Hematopoietic multipotent progenitor cell treated with erythropoietin and hydrocortisone succinate and interleukin-3 and kit ligand, for 6 days (in vitro differentiated cells): Measurements from ENCODE around the gene FAM83F.
A peak's percentile ranks its signal among the peaks of the same experiment; 100 is the strongest.

Source experiments
- DNase-seq: peaks from one replicate; pipeline ENCODE4 v3.0.0-alpha.2; 2015

FAM83F gene

DNA sequence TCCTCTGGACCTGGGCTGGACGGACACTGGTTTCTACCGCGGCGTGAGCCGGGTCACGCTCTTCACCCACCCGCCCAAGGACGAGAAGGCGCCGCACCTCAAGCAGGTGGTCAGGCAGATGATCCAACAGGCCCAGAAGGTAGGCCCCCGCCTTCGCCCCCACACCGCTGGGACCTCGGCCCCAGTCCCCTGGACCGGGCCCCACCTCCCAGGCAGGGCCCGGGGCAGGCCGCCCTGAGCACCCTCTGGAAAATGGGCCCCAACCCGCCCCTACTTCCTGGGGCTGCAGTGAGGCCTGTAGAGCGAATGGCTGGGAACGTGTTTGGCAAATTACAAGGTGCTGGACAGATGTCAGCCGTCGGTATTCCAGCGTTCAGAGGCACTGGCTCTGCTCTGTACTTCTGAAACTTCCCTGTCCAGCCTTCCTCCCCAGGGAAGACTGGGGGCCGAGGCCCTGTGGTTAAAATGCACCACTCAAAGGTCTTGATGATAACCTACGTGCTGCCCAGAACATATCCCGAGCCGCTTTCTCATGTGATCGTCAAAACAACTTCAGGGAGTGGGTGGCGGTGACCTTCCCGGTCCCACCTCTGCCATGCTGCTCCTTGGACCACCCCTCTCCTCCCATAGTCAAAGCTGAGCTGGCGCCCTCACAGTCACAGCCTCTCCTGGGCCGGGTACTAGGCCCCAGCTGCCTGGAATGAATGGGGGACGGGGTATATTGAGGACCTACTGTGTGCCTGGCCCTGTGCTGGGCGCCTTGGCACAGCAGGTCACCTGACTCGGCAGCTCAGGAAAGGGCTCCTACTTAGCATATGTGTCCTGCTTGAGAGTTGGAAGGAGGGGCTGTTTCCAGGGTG is 869 bp downstream of the FAM83F start:
- DNase-seq, result peak; percentile 35

DNA sequence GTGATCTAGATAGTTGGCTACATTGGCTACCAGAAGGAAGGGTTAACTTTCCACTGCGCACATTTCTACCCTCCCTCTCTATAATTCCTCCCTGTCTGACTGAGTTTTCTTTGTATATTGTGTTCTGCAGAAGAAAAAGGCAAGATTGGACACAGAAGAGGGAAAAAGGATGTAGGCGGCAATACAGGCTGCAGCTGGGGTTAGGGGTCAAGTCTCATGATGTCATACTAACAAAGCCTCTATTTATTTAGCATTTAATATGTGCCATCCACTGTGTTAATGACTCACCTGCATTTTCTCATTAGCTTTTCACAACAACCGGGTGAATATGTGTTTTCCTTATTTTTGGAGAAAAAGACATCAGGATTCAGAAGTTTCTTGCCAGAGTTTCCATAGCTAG is 2.0 kb downstream of the FAM83F start:
- no peak for DNase-seq

DNA sequence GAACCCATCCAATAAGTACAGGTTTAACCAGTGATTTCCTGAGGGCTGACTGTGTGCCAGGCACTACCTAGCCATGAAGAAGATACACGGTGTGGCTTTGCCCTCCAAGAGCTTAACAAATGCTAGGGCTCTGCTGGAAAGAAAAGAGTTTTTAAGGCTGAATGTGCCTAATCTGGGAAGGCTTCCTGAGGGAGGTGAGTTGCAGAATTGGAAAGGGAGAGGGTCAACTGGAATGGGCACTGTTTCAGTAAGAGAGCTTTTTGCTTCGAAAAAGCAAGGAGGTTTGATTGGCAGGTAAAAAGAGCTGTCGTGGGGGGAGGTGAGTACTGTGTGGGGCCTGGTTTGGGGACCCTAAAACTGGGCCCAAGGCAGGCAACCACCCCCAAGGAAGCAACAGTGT is 2.7 kb downstream of the FAM83F start:
- no peak for DNase-seq

DNA sequence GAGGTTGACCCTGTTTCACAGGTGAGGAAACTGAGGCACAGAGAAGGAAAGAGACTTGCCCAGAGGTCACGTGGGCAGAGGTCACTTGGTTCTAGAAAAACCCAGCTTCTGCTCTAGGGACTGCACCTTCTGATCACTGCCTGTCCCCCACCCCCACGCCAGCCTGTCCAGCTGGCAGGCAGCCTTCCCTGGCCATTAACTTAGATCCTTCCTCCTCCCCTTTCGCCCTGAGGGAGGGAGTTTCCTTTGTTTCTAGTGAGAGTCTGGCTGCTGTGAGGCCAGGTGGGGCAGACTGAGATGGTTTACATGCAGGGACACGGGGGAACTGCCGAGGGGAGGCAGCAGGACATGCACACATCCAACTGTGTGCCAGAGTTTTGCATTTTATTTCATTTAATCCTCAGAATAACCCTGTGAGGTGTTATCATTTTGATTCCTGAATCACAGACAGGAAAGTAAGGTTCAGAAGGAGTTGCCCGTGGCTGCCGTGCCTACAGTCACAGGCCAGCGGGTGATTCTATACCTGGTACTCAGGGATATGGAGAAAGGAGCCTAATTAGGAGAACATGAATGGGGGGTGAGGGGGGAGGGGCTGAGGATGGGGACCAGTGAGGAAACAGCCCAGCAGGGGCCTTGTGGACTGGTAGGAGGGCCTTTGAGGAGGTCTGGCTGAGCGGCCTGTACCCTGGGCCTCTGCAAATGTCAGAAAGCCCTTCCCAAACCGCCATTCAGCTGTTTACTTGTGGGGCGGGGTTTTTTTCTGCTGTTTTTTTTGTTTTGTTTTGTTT is 3.4 kb downstream of the FAM83F start:
- no peak for DNase-seq

DNA sequence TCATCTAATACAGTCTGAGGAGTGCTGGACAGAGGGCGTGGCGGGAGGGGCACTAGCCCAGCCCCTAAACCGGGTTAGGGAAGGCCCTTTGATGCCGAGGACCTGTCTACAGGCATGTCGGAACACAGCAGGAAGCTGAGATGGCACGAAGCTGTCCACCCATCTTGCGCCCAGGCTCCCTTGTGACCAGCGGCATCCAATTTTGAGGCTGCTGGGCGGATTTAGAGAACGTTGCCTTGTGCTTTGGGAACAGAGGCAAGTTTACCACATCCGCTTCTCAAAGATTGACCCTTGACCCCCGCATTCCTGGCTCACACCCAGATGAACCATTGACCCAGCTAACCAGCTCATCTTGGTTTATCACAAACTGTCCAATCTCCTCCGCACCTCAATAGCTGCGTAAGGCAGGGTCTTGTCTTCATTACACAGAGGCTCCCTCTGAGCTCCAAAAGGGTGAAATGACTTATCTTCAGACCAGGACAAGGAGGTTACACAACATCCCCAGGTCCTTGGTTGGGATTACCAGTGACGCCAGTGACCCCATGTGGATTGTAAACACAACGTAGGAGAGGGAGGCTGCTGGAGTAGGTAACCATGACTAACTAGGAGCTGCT is 4.5 kb downstream of the FAM83F start:
- peak; percentile 66 for DNase-seq

DNA sequence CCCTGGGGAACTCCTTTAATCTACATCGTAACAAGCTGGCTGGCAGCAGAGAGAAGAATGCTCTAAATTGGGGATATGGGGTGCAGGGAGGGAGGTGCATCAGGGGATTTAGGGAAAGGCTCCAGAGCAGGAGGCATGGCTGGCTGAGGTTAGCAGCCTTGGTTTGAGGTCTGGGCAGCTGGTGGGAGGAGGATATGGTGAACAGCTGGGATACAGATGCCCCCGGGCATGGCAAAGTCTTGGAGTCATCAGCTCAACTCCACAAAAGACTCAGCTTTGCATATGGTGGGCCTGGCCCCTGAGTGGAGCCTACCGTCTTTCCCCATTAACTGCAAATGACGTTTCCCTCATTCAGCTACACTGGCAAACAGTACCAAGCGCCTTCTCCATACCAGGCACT is 5.4 kb downstream of the FAM83F start:
- no peak for DNase-seq

DNA sequence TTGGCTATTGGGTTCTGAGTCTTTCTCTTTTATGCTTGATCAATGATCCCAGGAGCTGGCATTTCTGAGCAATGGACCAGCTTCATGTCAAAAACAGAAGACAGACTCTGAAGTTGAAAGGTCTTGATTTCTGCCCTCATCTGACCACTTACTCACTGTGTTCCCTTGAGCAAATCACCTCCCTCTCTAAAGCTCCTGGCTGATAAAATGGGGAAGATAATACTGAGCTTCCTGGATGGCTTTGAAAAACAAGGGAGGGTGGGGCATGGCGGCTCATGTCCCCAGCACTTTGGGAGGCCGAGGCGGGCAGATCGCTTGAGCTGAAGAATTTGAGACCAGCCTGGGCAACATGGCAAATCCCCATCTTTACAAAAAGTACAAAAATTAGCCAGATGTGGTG is 6.4 kb downstream of the FAM83F start:
- no peak for DNase-seq

DNA sequence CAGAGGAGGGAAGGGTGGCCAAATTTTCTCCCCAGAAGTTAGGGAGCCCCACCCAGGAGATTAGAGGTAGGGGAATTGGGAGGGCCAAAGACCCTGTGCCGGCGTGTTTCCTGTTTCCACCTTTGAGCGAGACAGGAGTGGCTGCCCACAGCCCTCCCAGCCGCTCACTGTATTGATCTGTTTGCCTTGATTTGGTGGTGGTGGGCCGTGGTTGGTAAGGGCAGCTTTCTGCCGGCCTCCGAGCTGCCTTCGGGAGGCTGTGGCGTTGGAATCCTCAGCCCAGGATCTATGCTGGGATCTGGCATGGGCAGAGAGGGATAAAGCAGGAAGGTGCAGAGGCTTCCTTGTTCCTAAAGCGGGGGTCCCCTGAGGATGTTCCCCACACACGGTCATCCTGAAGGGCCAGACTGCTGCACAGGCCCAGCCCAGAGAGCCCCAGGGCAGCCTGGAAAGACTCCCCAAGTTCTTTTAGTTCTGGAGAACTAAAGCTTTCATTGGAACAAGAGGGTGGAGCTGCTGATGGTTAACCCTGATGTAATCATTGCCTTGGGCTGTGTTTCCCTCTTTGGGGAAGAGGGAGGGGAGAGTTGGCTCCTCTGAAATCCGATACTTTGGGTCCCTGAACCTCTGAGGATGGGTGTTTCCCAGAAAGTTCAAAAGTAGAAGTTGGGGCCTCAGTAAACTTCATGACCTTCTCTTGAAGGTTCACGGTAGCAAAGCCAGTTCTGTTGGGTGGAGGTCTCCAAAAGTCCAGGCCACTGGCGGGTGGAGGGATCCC is 7.2 kb downstream of the FAM83F start:
- DNase-seq, result no peak

DNA sequence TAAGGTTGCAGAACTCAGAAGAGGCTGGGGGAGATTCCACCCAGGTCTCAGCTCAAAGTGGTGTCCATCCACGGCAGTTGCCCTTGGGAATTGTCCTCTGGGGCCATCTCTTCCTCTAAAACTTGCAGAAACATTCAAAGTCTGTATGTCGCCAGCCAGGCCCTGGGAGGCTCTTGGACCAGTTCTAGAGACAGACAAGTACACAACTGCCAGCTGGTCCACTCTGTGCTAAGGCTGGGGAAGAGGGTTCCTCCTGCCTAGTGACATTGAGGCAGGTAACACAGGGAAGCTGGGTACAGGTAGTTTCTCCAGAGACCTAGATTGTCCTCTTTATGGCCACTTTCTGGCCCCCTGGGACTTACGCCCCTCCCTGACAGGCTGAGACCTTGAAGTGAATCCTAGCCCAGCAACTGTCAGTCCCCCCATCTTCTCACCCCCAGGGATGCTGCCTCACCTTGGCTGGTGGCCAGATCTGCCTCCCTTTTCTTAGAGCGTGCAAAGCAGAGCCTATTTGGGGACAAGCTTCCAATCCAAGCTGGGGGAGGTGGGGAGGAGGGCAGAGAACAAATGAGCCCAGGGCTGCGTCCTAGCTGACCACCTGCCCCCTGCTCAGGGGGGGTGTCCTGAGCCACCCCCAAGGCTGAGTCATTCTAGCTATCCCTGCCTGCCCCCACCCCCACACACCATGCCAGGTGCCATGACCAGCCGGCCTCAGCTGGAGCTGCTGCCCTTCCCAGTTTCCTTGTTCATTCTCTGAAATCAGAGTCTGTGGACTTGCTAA is 8.4 kb downstream of the FAM83F start:
- DNase-seq, result no peak

DNA sequence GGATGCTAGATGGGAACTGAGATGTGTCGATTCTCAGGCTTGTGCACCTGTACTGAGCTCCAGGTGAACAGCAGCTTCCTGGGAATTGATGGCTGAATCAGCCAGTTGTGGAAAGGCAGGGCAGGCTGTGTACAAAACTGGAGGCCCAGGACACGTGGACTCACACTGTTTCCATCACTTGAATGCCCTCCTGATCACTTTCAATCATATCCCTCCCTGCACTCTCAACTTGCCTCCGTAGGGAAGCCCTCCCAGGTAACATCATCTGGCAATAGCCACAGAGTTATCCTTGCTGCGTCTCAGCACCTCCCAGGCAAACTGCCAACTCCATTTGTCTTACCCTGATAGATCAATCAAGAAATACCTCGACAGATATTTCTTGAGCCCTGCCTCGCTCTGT is 10.1 kb downstream of the FAM83F start:
- DNase-seq, result no peak

DNA sequence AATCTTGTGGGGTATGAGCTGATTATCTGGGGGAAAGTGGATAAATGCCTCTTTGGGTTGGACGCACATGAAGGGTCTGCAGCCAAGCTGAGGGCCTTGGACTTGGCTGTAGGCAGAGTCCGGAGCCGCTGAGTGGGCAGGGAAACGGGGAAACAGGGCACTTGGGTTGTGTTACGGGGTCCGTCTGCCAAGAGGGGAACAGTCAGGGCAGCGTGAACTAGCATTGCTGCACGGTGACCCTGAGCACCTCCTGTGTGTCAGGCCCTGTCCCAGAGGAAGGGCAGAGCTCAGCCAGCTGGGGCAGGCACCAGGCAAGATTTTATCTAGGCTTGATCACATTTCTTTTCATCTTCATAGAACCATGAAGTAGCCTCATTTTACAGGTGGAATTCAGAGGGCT is 11.9 kb downstream of the FAM83F start:
- DNase-seq, result no peak

DNA sequence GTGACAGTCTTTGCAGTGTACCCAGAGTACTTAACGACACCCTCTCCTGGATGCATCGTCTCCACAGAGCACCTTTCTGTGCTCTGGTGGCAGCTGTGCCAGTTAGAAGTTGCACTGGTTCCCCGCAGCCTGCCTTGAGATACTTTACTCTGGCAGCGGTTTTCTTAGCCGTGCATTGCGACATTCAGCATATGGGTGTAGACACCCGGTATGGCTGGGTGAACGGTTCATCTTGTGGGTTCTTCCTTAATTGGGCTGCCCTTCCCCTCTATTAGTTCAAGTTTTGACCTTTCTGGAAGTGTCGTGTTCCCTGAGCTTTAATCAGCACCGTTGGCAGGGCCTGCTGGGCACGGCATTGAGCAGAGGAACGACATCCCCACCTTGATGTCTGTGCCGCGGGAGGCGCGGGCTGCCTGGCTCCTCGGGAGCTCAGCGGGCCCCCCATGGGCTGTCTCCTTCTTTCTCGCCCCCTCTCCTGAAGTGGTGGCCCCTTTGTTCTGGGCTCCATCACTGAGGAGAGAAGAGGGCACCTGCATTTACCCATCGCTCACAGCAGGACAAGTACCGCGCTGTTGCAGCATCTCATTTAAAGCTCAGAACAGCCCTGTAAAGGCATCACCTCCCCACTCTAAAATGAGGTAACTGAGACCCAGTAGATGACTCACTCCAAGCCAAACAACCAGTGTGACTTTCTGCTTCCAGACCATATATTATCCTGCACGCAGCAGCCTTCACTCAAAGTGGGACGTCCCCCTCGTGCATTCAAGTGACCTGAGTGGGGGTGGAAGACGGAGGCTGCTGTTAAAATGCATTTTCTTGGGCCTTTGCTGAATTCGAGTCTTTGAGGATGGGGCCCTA is 13.3 kb downstream of the FAM83F start:
- DNase-seq, result peak; percentile 79

DNA sequence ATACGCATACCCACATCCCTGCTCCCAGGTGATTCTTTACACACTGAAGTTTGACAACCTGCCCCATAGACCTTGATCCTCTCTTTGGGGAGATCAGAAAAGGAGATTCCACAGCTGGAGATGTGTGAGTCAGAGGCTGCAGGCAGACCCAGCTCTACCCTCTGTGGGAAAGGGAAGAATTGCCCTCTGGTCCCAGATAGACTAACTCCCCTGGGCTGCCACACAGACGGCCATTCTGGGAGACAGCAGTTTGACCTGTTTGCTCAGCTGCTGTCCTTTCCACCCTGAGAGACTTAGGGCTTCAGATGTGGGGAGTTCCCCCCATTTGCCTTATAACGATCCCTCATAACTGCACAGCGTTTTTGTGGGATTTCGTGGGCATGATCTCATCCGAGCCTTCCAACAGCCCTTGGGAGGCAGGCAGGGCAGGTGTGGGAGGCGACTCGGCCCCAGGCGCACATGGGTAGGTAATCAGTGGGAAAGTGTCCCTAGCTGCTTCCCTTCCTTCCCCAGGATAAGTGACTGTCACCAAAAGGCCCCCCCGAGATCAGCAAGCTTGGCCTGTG is 14.1 kb downstream of the FAM83F start:
- DNase-seq, result no peak

DNA sequence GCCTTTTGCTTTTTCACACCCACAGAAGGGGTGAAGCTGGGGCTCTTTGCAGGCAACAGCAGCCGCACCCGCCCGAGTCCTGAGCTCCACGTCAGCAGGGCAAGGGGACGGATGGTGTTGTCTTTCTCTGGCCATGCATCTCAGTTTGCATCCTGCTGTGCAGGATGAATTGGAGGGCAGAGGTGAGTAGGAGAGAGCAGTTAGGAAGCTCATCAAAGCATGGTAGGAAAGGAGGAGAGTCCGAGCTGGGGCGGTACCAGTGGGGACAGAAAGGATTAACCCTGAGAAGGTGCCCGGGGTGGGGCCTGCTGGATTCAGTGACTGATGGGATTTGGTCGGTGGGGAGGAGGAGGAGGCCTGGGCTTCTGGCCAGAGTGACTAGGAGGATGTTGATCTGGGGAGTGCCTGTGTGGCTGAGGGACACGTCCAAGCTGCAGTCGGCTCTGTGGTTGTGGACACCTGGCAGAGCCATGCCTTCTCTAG is 14.6 kb downstream of the FAM83F start:
- DNase-seq, result peak; percentile 52

DNA sequence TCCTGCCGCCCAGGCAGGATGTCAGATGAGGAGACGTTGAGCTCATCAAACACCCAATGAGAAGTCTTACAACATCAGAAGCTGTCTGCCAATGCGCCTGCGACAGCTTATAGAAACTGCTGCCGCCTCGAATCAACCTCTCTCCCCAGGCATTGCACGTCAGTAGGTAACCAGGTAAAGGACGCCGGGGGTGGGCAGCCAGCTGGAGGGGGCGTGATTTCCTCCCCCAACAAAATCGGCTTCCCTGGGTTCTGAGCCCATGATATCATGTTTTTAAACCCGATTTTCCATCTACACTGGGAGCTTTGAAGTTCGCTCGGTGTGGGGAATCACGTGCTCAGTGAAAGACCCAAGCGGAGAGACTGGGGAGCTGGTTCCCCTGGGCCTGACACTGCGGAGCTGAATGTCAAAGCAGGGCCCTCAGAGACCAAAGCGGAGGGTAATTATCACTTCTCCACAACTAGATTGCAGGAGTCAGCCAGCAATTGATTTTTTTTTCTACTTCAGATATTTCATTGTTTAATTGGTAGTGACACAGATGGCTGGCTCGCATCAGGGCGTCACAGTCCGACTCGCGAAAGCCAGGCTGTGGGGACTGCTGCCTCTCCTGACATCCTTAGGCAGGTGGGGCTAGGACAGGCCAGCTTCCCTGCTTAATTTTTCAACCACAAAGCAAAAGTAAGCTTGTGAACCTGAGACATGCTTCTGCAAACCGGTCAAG is 15.4 kb downstream of the FAM83F start:
- DNase-seq, result no peak

DNA sequence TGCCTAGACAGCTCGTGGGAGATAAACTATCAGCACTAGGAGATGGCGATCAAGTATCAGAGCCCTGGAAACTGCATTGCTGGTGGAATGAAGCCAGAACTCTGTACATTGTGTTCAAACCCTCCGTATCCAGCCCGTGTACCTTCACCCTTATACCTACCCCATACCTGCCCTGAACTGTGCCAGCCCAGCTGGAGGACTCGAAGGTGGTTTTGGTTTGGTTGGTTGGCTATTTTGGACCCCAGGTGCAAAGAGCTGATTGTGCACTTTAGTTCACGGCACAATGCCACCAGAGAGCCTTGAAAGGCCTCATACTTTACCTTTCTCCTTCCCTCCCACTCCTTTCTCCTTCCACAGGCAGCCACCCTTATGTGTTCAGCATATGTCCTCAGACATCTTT is 16.0 kb downstream of the FAM83F start:
- no peak for DNase-seq

DNA sequence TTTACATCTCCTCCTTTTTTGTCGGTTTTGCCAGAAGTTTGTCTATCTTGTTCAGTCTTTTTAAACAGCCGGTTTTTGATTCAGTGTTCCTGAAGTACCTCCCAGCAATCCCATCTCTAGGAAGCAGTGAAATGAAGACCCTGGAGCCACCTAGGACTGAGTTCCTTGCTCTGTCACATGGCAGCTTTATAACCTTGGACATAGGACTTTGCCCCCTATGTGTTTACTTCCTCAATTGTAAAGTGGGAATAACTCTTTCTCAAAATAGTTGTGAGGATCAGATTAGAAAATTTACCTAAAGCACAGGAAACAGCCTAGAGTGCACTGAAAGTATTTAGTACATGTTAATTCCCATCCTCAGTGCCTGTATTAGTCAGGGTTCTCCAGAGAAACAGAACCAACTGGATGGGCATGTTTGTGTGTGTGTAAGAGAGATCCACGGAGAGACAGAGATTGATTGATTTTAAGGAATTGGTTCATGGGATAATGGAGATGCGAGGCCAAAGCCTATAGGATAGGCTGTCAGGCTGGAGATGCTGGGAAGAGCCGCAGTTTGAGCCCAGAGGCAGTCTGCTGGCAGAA is 20.0 kb downstream of the FAM83F start:
- no peak for DNase-seq

DNA sequence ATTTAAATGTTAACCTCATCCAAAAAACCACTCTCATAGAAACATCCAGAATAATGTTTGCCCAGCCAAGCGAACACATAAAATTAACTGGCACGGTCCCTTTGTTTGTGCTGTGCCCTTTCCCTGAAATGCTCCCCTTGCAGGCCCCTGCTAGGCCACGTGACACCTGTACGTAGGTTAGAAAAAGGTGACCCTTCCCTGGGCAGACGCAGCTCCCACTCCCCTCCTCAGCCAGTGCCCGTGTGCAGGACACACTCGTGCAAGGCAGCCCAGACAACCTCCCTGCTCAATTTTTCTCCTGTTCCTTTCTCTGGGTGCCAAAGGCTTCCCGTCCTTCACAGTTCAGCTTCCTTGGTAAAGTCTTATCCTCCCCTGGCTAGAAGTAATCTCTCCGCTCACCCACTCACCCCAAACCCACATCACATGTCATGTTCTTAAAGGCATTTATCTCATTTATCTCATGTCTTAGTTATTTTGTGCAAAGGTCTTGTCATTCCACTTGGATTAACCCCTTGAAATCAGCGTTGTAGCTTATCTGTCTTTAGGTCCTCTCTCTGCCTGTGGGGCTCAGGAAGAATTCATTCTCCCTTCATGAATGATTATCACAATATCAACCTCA is 20.7 kb downstream of the FAM83F start:
- DNase-seq, result peak; percentile 59

DNA sequence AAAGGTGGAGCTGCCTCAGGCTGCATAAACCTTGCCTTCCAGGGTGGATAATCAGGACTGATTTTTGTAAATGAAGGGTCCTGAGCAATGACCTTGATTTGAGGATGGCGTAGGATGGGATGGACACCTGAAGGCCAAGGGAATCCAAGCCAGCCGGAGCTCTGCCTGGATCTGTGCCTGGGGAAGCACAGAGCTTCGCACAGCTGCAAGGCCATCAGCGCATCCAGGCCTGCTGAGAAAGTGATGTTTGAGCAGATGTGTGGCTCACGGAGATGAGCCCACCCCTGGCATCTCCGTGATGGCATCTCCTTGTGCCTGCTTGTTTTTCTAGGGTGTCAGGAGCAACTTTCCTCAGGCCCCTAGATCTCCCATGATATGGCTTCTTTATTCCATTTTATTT is 23.3 kb downstream of the FAM83F start:
- no peak for DNase-seq
